ENCODE measurements around the gene ASIC2.

The ASIC2 gene

GRCh38 chr17:33335491-33336173 lies 42.5 kb upstream of the ASIC2 start:
- TF ChIP-seq OSR1 (CRISPR knock-in tag; IDR thresholded peaks at IDR 0.05) (no peak), ZFP30 (CRISPR knock-in tag; IDR thresholded peaks at IDR 0.05) (no peak), CSRNP3 (CRISPR knock-in tag; IDR thresholded peaks at IDR 0.05) (no peak)
- no peak for ATAC-seq

- no peak for ATAC-seq
- TF ChIP-seq ESRRG (CRISPR knock-in tag; IDR thresholded peaks at IDR 0.05) (no peak), POU6F1 (CRISPR knock-in tag; IDR thresholded peaks at IDR 0.05; ENCODE audit: borderline replicate concordance, low read depth) (no peak), PATZ1 (CRISPR knock-in tag; IDR thresholded peaks at IDR 0.05; ENCODE audit: borderline replicate concordance) (no peak), CSRNP3 (CRISPR knock-in tag; IDR thresholded peaks at IDR 0.05) (no peak), GLIS3 (CRISPR knock-in tag; IDR thresholded peaks at IDR 0.05) (no peak), RARB (CRISPR knock-in tag; IDR thresholded peaks at IDR 0.05) (no peak), TSHZ2 (CRISPR knock-in tag; IDR thresholded peaks at IDR 0.05) (no peak), ZC3H10 (CRISPR knock-in tag; IDR thresholded peaks at IDR 0.05) (no peak), ZNF565 (CRISPR knock-in tag; conservative IDR thresholded peaks at IDR 0.05; ENCODE audit: low read depth) (no peak), BACH2 (CRISPR knock-in tag; IDR thresholded peaks at IDR 0.05; ENCODE audit: borderline replicate concordance) (no peak)
Observed at GRCh38 chr17:33334703-33335102, 41.6 kb upstream of the ASIC2 start.

- TF ChIP-seq CSRNP3 (CRISPR knock-in tag; IDR thresholded peaks at IDR 0.05), result no peak
- no peak for TF ChIP-seq ESRRG (CRISPR knock-in tag; IDR thresholded peaks at IDR 0.05)
- no peak for TF ChIP-seq RARB (CRISPR knock-in tag; IDR thresholded peaks at IDR 0.05)
- TF ChIP-seq CREB5 (CRISPR knock-in tag; IDR thresholded peaks at IDR 0.05; ENCODE audit: low read depth), result no peak
- TF ChIP-seq ZFP3 (CRISPR knock-in tag; IDR thresholded peaks at IDR 0.05), result no peak
- TF ChIP-seq ZNF565 (CRISPR knock-in tag; conservative IDR thresholded peaks at IDR 0.05; ENCODE audit: low read depth), result no peak
- no peak for TF ChIP-seq TCF4 (CRISPR knock-in tag; IDR thresholded peaks at IDR 0.05; ENCODE audit: borderline replicate concordance)
- no peak for TF ChIP-seq ZC3H10 (CRISPR knock-in tag; IDR thresholded peaks at IDR 0.05)
- no peak for TF ChIP-seq TOX (CRISPR knock-in tag; IDR thresholded peaks at IDR 0.05; ENCODE audit: borderline replicate concordance)
- no peak for TF ChIP-seq BACH2 (CRISPR knock-in tag; IDR thresholded peaks at IDR 0.05; ENCODE audit: borderline replicate concordance)
- TF ChIP-seq ZNF70 (CRISPR knock-in tag; IDR thresholded peaks at IDR 0.05), result no peak
- TF ChIP-seq ZNF8 (CRISPR knock-in tag; IDR thresholded peaks at IDR 0.05), result no peak
- TF ChIP-seq CSDC2 (CRISPR knock-in tag; IDR thresholded peaks at IDR 0.05), result no peak
- TF ChIP-seq SNAI2 (CRISPR knock-in tag; IDR thresholded peaks at IDR 0.05), result no peak
- no peak for TF ChIP-seq ZFP30 (CRISPR knock-in tag; IDR thresholded peaks at IDR 0.05)
- no peak for TF ChIP-seq GLIS3 (CRISPR knock-in tag; IDR thresholded peaks at IDR 0.05)
- ATAC-seq, result no peak
Observed at GRCh38 chr17:33330877-33331276, 37.8 kb upstream of the ASIC2 start.

Data from SK-N-SH treated with all-trans-retinoic acid at 6 μM for 48 hours (cell line).